HG02642 (cell line): ENCODE measurements around the gene C16orf86.
"Not testable (repeated sequence)": the region's sequence is repeated elsewhere in the genome, so short reads cannot be mapped to it uniquely, and the experiment has no call there.

Source experiments
- ATAC-seq: cut with Tn5 transposase; IDR thresholded peaks from one replicate; pipeline ENCODE4 v1.9.1; 2021; ENCODE audit warnings: mild to moderate bottlenecking; ENCODE audit not compliant: unreplicated experiment, poor library complexity

Gene C16orf86

DNA sequence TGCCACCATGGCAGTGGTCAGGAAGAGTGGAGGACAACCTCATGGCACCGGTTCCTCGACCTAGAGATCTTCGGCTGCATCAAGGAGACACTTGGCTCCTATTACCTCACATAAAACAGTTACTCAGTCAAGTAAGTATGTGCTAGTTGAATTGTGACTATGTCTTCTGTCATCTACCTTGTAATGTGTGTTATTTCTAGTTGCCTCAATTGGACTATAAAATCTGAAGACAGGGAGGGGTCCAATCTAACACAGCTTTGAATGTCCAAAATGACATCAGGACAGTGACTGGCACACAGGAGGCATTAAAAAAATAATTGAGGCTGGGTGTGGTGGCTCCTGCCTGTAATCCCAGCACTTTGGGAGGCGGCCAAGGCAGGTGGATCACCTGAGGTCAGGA is 17.2 kb downstream of the C16orf86 start:
- no peak for ATAC-seq

GRCh38 chr16:67685388-67686112 is 18.9 kb downstream of the C16orf86 start:
- ATAC-seq: no peak

DNA sequence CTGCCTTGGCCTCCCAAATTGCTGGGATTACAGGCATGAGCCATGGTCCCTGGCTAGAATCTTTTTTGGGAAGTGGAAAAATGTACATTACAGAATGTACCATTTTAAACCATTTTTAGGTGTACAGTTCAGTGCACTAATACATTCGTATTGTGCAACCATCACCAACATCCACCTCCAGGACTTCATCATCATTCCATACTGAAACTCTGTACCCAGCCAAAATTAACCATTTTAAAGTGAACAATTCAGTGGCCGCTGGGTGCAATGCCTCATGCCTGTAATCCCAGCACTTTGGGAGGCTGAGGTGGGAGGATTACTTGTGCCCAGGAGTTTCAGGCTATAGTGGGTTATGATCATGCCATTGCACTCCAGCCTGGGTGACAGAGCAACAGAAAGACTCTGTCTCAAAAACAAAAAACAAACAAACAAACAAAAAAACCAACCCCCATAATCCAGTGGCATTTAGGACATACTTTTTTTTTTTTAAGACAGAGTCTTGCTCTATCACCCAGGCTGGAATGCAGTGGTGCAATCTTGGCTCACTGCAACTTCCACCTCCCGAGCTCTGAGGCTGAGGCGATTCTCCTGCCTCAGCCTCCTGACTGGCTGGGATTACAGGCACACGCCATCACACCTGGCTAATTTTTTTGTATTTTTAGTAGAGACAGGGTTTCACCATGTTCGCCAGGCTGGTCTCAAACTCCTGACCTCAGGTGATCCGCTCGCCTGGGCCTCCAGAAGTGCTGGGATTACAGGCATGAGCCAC is 27.1 kb downstream of the C16orf86 start:
- ATAC-seq: not testable (repeated sequence)

DNA sequence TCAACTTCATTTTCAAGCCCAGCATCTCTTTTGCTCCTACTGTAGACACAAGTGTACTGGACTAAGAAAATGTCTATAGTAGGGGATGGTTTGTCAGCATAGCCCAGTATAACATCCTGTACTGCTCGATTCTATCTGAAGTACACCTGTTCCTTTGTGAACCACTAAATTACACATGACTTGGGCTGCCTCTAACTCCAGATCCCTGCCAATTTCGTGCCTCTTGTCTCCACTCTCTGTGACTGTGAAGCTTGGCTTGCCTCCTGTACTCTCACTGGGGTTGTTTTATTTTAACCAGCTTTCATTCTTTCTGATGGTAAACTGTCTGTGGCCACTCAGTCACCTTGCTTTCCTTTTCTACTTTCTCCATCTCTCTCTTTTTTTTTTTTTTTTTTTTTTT is 28.0 kb downstream of the C16orf86 start:
- no peak for ATAC-seq

DNA sequence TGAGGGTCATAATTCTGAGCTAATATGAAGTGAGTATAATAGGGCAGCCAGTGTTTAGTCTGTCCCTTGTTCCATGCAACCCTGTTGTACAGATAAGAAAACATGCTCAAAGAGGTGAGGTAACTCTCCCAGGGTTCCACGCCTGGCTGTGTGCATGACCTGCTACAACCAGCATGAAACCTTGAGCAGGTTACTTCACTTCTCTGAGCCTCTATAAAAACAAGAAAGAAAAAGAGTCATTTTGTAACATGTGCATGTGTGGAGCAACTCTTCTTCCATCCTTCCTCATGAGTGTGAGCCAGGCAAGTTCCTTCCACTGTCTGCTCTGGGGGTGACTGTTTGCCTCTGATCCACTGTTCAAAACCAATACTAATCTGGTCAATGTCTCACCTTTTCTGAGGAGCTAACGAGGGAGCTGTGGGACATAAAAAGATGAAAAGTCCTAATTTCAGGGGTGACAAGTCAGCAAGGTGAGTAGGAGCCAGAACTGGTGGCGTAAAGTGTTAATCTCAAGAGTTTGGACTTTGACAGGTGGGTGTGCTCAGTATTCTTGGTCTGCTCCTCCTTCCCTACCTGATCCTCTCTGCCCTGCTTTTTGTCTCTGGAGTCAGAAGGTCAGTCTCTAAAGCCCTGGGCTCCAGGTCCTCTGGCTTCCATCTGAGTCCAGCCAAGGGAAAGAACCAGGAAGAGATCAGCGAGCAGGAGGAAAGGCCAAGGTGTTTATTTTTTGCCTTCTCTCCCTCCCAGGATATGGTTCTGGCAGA is 31.0 kb downstream of the C16orf86 start:
- ATAC-seq: no peak

- no peak for ATAC-seq
These were observed 32.7 kb downstream of the C16orf86 start for GRCh38 chr16:67699265-67699664.

DNA sequence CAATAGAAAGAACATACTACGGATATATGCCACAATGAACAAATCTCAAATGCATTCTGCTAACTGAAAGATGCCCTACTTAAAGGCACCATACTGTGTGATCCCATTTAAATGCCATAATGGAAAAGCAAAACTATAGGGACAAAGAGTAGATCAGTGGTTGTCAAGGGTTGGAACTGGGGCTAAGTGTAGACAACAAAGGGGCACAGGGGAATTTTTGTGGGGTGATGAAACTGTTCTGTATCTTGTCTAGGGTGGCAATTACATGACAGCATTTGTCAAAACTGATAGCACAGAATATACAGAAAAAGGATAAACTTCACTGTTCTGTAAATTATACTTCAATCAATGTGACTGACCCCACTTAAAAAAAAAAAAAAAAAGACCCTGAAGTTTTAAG is 34.8 kb downstream of the C16orf86 start:
- ATAC-seq: no peak

DNA sequence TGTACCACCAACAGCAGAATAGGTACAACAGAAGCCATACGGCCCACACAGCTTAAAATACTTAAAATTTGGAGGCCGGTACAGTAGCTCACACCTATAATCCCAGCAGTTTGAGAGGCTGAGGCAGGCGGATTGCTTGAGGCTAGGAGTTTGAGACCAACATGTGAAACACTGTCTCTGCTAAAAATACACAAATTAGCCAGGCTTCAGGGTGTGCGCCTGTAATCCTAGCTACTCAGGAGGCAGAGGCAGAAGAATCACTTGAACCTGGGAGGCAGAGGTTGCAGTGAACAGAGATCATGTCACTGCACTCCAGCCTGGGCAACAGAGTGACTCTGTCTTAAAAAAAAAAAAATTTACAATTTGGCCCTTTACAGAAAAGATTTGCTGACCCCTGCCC is 35.5 kb downstream of the C16orf86 start:
- ATAC-seq: no peak

- no peak for ATAC-seq
These were observed 37.0 kb downstream of the C16orf86 start for GRCh38 chr16:67703626-67704025.

GRCh38 chr16:67704110-67704509 is 37.5 kb downstream of the C16orf86 start:
- no peak for ATAC-seq

- no peak for ATAC-seq
These were observed 40.6 kb downstream of the C16orf86 start for GRCh38 chr16:67707210-67707609.

DNA sequence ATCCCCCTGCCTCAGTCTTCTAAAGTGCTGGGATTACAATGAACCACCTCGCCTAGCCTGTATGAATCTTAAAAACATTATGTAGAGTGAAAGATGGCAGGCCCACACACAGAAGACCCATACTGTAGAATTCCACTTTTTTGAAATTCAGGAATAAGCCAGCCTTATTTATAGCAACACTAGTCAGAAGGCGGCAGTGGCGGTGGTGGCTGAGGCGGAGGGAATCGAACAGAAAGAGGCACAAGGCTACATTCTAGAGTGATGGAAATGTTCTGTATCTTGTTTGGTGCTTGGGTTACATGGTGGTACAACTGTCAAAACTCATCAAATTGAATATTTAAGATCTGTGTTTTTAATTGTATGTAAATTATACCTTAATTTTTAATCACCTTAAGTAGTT is 41.2 kb downstream of the C16orf86 start:
- ATAC-seq: no peak

DNA sequence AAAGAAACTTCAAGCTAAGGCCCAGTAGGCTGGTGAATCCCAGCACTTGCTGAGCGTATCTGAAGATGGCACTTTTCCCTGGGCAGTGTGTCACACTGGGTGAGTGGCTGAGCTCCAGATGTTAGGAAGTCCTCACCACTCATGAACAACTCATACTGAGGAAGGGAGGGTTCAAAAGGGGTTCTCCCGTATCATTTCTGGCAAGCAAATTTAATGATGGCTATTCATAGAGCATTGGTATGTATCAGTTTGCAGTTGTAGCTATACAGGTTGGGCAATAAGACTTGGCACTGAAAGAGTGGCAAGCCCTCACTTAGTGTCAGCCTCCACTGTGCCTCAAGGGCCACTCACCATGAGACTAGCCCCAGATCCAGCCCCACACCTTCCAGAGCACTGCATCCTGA is 41.8 kb downstream of the C16orf86 start:
- no peak for ATAC-seq

- ATAC-seq: no peak
These were observed 42.4 kb downstream of the C16orf86 start for GRCh38 chr16:67709050-67709449.

- ATAC-seq: no peak
These were observed 44.0 kb downstream of the C16orf86 start for GRCh38 chr16:67710607-67711006.

GRCh38 chr16:67713647-67714273 is 47.1 kb downstream of the C16orf86 start:
- no peak for ATAC-seq

- no peak for ATAC-seq
These were observed 47.9 kb downstream of the C16orf86 start for GRCh38 chr16:67714522-67714921.

DNA sequence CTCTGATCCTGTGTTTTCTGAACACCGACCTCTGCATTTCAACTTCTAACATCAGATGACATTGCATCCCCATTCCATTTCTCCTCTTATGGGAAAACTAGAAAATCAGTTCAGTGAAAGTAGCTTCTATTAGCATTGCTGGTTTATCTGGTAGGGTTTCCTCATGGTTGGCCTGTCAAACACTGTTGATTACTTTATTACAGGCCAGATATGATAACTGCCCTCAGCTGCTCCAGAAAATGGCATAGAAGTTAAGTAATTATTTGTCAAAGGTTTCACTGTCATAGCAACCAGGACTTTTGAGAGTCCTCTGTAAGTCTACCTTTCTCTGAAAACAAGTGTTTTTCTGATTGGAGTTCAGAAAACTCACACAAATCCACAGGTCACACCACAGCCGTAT is 49.5 kb downstream of the C16orf86 start:
- ATAC-seq: no peak
